GM18870 (cell line): Measurements from ENCODE around the gene VTCN1.
"Not testable (repeated sequence)": the region's sequence is repeated elsewhere in the genome, so short reads cannot be mapped to it uniquely, and the experiment has no call there.

ENCODE experiments used
- ATAC-seq: cut with Tn5 transposase; IDR thresholded peaks from one replicate; pipeline ENCODE4 v1.9.1; 2021; ENCODE audit warnings: moderate library complexity; ENCODE audit not compliant: unreplicated experiment

Gene VTCN1

DNA sequence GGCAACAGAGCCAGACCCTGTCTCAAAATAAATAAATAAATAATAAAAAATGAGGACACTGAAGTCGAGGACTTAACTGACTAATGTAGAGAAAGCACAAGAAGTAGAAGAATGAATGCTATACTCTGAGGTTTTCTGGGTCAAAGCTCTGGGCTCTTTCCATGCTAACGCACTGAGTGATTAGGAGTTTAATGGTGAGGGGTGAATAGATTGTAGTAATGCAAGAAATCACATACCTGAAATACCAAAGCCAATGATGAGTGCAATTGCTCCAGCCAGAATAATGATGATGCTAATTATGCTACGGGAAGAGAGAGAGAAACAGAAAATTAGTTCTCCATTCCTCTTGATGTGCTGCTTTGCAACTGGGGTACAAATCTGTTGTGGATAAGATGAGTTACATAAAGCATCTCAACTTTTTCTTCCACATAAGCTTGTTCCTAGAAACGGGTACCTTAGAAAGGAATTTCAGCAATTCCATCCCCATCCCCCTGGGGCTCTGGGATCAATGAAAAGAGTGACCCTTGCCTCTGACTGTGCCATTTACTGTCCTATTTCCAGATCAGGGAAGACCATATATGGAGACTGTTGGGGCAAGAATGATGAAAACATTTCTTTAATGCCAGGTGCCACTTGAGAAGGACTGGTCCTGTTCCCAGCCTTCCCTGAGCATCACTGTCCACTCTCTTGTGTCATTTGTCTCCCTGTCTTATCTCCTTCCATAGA lies 40.7 kb downstream of the VTCN1 start:
- no peak for ATAC-seq

DNA sequence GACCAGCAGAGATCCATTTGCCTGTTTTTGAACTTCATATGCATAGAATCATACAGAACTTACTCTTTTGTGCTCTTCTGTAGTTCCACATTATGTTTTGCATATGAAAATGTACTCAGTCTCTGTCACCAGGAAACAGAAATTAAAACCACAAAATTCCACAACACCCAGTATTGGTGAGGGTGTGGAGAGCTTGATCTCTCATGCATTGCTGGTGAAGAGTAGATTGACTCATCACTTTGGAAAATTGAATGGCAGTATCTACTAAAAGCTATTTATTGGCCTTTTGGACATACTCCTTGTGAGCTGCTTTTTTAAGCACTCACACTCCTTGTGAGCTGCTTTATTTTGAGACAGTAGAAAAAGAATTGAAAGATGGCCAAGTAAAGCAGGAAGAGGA lies 43.3 kb downstream of the VTCN1 start:
- no peak for ATAC-seq

DNA sequence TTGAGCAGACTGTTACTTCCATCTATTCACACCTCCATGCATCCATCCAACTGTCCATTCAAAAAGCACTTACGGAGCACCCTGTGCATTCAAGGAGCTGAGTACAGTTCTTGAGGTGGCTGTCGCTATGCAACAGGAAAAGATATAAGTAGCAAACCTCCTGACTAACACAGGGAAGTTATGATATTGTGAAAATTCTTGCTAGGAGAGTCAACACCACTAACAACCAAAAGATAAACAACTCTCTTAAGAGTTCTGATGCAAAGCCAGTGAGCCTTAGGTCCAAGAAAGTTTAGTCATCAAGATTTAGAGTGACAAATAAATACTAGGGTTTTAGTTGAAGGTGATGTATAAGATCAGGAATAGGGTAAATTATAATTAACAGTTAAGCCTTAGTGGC lies 44.7 kb downstream of the VTCN1 start:
- ATAC-seq, result no peak

DNA sequence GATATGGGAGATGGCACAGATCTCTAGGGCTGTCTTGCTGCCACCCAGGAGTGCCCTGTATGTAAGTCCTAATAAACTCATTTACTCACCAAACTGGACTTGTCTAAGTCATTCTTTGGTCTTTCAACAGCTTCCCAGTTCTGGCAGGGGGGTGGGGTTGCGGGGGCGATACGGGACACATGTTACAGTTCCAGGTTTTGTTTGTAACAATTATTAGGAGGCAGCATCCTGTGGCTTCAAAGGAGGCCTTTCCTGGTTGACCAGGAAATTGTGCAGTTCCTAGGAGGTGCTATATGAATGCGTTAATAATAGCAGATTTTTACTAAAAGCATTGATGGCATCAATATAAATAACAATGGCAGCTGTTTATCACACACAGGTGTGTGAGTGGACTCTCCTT lies 46.5 kb downstream of the VTCN1 start:
- no peak for ATAC-seq

DNA sequence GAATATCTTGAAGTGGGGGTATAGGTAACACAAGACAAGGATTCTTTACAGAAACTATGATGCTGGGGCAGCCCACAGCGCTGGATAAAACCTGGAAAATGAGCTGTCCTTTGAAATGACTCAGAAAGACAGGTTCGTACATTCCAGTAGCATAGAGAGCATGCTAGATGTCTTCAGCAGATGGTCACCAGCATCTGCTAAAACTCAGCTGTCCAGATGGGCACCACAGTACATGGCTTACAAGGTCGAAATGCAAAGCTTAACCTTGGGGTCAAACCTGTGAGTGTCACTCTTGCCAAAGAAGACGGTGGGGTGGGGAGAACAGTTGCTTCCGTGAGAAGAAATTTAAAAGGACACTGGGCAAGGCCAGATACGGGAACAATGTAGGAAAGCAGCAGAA lies 47.9 kb downstream of the VTCN1 start:
- no peak for ATAC-seq

DNA sequence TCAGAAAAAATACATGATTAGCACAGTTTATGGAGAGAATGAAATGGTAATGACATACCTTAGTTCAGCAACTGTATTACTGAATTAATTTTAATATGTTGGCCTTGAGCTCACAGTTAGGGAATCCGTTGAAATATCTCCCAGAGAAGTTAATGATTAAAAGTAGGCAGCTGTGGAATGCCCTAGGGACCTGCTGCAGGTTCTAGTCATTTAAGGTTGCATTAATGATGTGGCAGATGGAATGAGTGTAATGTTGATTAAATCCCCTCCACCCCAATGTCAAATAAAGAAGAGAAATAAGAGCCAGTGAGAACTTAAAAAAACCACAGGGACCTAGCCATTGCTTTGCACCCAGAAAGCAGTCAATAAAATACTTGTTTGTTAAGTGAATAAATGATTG lies 48.8 kb downstream of the VTCN1 start:
- ATAC-seq, result no peak

DNA sequence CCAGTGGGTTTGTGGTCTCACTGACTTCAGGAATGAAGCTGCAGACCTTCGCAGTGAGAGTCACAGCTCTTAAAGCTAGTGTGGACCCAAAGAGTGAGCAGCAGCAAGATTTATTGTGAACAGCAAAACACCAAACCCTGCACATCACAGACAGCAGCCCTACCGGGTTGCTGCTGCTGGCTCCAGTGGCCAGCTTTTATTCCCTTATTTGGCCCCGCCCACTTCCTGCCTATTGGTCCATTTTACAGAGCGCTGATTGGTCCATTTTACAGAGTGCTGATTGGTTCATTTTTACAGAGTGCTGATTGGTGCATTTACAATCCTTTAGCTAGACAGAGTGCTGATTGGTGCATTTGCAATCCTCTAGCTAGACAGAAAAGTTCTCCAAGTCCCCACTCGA lies 59.4 kb downstream of the VTCN1 start:
- ATAC-seq, result not testable (repeated sequence)

DNA sequence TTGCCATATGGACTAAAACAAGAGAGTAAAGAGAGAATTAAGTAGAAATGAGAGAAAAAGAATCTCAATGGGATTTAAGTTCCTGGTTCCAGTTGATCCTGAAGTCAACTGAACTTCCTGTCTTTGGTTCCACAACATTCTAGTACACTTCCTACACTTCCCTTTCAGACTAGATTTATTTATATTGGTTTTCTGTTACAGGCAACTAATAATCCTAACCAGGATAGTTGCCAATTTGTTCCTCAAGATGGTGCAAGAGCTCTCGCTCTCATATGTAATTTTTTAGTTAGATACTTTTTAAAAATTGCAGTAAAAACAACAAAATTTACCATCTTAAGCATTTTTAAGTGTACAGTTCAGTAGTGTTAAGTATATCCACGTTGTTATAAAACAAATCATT lies 60.4 kb downstream of the VTCN1 start:
- ATAC-seq, result no peak

DNA sequence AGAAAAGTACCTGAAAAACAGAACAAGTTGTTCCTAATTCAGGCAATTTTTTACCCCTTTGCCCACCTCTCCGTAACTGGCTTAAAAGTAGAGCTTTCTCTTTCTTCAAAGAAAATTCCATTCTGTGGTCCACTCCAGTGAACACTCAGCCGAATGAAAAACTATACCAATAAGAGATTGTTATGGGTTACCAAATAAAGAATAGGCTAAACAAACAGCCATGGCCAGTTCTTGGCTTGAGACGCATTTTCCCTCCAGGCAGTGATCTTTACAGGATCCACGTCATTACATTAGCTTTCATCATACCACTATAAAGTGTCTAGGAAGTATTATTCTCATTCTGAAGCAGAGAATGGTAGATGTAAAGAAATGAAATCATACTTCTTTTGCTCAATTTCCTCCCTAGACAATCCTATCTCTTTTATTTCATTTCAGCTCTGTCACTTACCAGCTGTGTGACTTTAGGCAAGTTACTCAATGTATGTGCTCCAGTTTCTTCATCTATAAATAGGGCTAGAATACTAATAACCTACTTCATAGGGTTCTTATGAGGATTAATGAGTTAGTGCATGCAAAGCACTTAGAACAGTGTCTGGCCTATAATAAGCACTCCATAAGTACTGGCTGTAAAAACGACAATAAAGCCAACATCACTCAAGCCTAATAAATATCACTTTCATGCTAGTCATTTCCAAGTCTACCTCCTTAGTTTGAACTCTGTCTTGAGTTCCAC lies 62.7 kb downstream of the VTCN1 start:
- no peak for ATAC-seq

DNA sequence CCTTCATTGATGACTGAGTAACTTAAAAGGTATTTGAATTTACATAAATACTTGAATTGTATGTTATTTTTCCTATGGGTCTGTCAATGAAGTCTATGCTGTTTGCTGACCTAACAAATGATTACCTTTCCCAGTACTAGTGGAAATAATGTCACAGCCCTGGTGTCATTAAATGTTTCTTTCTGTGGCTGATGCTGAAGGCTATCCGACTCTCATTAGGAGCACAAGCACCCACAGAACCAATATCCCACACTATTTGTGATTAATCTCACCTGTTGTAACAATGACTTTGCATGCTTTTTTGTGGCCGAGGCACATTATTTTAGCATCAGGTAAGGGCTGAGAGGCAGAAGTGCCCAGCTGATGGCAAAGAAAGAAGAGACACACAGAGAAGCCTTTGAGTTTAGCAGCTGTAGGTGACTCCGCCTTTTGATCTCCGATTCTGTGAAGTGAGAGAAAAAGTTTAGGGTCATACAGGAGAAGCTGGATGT lies 63.3 kb downstream of the VTCN1 start:
- ATAC-seq, result no peak

DNA sequence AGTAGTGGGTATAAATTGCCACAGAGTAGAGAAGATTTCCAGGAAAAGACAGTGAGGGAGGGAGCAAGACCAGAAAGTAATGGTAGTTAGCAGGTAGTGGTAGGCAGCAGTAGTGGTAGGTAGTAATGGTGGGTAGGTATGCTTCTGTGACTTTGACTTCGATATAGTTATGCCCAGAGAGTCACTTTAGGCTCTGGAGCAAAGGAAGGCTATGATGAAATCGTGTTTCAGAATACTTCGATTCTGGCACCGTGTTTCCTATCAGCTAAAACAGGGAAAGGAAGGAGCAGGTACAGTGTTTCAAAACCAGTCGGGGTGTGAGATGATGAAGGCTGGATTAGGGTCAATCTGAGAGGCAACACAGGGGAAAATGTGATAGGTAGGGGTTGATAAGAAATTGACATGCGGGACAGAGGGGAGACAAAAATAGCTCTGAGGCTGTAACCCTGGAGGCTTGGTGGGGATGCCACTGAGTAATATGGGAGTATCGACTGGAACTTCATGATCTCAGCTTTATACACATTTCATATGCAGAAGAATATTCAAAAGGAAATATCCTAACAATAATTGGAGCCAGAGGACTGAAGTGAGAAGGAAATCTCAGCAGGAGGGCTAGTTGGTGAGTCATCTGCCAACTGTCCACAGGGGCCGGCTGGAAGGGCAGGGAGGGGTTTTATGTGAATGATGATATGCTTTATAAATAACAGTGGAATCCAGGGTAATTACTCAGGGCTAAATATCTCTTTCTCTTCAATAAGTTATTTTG lies 64.0 kb downstream of the VTCN1 start:
- no peak for ATAC-seq

DNA sequence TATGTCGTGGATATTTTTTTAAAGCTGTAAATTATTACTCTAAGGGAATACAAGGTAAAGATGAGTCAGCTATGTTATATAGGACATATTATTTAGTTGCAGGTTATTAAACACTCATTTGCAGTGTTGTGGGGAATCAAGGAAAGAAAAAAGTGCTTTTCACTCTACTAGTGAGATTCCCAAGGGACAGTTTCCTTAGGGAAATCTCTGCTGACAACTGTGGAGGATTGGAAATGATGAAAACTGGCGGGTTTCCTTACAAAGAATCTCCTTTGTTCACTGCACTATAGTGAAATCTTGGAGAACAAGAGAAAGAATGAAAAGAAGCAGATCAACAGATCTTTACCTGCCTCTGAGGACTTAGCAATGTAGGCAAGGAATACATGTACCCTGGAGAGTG lies 64.7 kb downstream of the VTCN1 start:
- ATAC-seq, result no peak

DNA sequence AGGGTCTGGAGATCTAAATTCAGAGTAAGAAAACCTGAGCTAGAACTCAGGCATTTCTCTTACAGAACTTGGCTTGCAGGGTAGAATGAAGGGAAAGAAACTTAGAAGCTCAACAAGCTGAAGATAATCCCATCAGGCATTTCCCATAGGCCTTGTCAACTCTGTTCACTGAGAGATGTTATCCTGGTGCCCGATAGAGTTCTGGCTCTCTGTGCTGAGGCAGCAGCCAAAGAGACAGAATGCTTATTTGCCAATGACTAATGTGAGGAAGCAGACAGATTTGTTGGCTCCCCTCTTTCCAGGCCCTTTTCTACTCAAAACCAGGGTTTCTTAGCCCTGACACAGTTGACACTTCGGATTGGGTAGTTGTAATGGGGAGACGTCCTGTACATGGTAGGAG lies 66.9 kb downstream of the VTCN1 start:
- no peak for ATAC-seq

DNA sequence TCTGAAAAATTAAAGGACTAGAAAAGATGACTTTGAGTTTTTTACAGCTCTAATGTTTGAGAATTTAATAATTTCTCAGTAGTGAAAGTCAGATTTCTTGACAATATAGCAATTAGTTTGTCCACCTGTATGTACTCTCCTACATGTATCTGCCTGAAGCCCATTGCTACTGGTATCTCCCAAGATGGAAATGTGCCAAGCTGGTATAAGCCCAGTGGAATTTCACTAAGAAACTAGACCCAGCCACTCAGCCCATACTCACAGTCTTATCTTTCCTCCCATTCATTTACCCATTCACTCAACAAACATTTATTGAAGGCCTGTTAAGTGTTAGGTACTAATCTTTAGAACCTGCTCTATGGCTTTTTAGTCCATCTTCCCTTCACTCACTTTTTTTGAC lies 67.6 kb downstream of the VTCN1 start:
- ATAC-seq, result no peak

DNA sequence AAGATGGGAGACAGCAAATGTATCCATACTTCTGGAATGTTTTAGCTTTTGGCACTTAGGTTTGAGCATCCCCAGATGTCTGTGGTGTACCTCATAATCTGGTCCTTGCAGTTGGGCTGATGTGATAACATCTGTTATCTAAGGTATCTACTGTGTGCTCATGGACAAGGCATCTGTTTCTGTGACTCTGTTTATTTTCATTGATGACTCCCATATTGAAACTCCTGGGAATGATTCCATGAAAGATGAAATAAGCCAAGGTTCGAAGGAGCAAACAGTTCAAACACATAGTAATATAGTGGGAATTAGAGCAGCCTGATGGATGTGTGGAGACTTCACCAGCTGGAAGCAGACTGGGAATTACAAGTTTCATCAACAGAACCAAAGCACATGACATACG lies 68.5 kb downstream of the VTCN1 start:
- ATAC-seq, result no peak

DNA sequence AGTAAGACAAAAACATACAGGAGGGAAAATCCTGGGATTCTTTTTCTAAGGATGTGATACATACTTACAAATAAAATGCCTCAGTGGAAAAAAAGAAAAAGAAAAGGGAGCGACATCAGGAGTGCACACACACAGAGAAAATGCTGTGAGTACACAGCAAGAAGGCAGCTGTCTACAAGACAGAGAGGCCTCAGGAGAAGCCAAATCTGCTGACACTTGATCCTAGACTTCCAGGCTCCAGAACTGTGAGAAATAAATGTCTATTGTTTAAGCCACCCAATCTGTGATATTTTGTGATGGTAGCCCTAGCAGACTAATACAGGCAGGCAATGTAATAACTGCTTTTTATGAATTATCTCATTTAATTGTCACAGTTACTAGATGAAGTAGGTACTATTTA lies 72.2 kb downstream of the VTCN1 start:
- ATAC-seq, result no peak

DNA sequence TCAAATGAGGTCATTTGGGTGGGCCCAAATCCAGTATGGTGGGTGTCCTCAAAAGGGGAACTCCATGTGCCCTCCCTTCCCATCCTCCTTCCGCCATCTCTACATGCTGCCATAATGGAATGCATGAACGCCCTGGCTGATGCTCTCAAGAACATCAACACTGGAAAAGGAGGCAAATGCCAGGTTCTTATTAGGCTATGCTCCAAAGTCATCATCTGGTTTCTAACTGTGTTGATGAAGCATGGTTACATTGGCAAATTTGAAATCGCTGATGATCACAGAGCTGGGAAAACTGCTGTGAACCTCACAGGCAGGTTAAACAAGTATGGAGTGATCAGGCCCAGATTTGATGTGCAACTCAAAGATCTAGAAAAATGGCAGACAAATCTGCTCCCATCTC lies 72.6 kb downstream of the VTCN1 start:
- no peak for ATAC-seq

DNA sequence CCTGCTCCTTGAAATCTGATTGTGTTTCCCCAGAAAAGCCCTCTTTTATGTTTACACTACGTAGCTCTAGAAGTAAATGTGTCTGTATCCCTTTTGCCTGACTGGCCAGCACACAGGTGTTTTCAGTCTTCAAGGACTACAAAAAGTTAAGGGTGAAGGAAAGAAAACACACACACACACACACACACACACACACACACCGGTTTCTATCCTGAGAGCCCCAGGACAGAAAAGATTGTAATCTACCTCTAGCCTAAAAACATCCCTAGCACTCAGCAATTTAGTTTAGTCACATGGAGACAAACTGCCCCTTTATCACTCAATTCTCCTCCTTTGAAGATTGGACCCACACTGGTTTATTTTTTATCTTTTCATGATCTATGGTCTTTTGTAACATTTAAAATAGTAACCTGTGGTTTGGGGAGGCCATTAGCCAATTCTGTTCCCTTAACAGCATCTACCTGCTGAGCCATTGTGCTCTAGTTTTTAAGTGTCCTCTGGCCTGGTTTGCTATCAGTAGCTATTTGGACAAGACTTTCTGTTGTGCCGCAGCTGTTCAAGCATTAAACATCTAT lies 73.4 kb downstream of the VTCN1 start:
- ATAC-seq, result no peak

DNA sequence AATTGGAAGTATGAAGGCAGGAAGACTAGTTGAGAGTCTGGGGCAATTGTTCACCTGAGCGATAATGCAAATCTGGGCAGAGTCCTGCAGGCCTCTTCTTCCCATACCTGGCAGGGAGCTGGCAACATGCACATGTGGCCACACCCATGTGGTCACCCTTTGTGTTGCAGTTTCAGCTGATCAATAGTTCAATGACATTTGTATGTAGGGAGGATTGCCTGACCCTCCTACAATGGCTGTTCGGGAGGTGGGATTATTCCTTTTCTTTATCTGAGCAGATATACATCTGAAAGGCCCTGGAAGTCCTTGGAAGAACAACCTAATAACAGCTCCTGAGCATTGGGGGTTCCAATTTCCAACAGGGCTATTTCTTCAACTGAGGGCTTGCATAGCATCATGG lies 74.0 kb downstream of the VTCN1 start:
- no peak for ATAC-seq

DNA sequence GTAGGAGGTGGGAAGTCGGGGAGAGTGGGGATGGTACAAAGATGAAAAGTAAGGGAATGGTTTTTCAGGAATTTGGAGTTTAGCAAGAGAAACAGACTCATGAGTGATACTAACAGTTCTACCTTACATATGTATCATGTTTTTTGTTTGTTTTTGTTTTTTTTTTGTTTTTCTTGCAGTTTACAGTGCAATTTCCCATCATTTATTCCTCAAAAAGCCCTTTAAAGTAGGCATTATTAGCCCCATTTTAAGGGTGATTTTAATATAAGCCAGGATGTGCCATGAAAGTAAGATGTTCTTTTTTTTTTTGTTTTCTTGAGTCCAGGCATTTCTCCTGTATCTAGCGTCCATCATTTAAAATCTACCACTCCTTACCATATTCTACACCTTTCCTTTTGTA lies 75.4 kb downstream of the VTCN1 start:
- no peak for ATAC-seq

DNA sequence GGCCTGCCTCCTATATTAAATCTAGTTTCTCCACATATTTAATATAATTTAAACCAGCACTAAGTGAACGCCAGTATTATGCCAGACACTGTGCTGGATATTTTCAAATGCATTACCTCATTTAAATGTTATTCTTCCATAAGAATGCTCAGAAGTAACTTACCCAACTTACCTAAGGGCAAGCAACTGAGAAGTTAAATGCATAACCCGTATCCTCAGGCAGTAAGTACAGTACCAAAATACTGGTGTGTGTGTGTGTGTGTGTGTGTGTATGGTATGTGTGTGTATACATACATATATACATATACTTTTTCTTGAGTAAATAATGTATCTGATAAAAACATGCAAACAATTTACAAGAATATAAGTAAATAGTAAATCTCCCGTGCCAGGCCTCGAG lies 80.2 kb downstream of the VTCN1 start:
- ATAC-seq, result no peak
